Activated naive CD4-positive, alpha-beta T cell treated with anti-CD3 and anti-CD28 coated beads, Interleukin-2, amount 10 ng/mL, durations not matched to agents 7 days and 5 days (primary cell): ENCODE data around the gene FHAD1.

ENCODE experiments used
- CTCF ChIA-PET: fragments of 350-600 bp; sonication (Branson Sonifier 250); formaldehyde crosslinking; loops from one replicate; lab custom pipeline; 2021; ENCODE audit warnings: antibody characterized with exemption; lab: Charles Lee
- DNase-seq: peaks from one replicate; pipeline ENCODE4 v3.0.0-alpha.2; 2020
- H3K27ac Mint-ChIP-seq: one replicate; pipeline ENCODE4 v1.8.0; 2021; ENCODE audit warnings: mild to moderate bottlenecking, moderate library complexity, mixed read lengths
- H3K27me3 Mint-ChIP-seq: one replicate; pipeline ENCODE4 v1.8.0; 2021; ENCODE audit warnings: mild to moderate bottlenecking, mixed read lengths
- H3K36me3 Mint-ChIP-seq: one replicate; pipeline ENCODE4 v1.8.0; 2021; ENCODE audit warnings: mixed read lengths
- H3K4me1 Mint-ChIP-seq: one replicate; pipeline ENCODE4 v1.8.0; 2021; ENCODE audit warnings: mixed read lengths
- H3K4me3 Mint-ChIP-seq: one replicate; pipeline ENCODE4 v1.8.0; 2021; ENCODE audit warnings: mild to moderate bottlenecking, moderate library complexity, mixed read lengths
- H3K9me3 Mint-ChIP-seq: one replicate; pipeline ENCODE4 v1.8.0; 2021; ENCODE audit warnings: mixed read lengths

The FHAD1 gene

DNA sequence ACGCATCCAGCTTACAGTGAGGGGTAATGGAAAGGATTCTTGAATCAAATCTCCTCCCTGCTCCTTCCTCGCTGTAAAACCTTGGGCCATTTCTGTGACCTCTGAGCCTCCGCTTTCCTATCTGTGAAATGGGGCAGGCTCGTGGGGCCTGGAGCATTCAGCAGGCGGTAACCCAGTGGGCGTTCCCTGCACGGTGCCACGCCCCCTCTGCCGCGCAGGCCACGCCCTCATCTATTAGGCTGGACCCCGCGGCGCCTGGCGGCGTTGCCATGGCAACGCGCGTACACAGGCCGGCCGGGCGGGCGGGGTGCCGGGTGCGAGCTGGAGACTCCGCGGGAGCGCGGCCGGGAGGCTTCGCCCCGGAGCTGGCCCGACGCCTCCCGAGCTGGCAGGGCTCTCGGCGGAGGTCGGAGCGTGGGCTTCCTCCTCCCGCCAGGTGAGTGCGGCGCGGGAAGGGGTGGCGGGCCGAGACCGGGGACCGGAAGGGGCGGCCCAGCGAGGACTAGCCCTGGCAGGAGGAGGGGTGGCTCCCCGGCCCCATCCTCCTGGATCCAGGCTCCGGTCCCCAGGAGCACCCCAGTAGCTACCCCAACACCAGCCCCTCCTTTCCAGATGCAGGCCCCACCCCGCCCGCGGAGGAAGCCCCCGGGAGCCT is at the start of gene FHAD1:
Gene FHAD1 (plus strand): TSS at position 264 of the 655 bp plus-strand sequence. CDS start 4,562 bp downstream, outside the sequence.
- CTCF ChIA-PET: interaction anchor here (1.2 kb wide), 1 partner anchor 25 kb away, joined by 4 read pairs; no protein-coding TSS in a partner anchor
- Mint-ChIP-seq H3K27ac (peak within 1 kb of the TSS; percentile 89), H3K36me3 (peaks cover 22% of the 10 kb centered on the region), H3K9me3 (peaks cover 20% of the 10 kb centered on the region), H3K27me3 (peaks cover 80% of the 10 kb centered on the region), H3K4me1 (peaks cover 52% of the 10 kb centered on the region), H3K4me3 (peak within 1 kb of the TSS; percentile 51)
- peak; percentile 58 for DNase-seq

DNA sequence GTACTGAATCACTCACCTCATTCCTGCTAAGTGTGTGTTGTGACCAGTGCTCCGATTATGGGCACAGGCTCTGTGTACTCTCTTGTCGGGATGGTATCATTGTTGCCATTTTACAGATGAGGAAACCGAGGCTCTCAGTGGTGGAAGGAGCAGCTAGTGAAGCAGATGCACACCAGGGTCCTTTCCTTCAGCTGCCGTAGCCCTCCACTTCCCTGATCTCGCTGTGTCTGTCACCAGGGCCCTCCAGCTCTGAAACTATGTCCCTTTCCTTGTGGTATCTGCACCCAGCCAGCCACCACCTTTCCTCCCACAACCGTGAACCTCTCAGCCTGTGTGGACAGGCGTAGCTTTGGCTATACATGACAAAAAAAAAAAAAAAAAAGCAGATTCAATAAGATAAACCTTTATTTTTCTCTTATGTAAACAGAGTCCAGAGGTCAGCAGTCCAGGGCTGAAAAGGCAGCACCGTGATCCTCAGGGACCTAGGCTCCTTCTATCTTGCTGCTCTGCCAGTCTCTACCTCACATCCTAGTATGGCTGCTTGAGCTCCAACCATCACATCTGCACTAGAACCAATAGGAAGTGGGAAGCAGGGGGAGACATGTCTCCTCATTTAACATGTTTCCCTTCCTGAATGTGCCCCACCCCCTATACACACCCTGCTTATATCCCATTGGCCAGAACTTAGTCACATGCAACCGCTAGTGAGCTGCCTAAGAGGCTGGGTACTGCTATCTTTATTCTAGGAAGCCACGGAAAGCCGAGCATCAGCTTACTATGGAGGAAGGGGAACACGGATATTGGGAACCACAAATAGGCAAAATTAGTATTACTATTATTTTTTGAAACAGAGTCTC is 49.2 kb upstream of the FHAD1 start:
- Mint-ChIP-seq H3K27me3 (peaks cover 29% of the 10 kb centered on the region), H3K4me1 (no peaks in the 10 kb centered on the region), H3K4me3 (no peak overlapping the region), H3K27ac (no peak overlapping the region), H3K9me3 (no peaks in the 10 kb centered on the region), H3K36me3 (no peaks in the 10 kb centered on the region)
- DNase-seq: no peak
- CTCF ChIA-PET: interaction anchor here (0.6 kb wide), 2 partner anchors 119 to 1104 kb away, joined by 3 to 5 read pairs; no protein-coding TSS in a partner anchor

DNA sequence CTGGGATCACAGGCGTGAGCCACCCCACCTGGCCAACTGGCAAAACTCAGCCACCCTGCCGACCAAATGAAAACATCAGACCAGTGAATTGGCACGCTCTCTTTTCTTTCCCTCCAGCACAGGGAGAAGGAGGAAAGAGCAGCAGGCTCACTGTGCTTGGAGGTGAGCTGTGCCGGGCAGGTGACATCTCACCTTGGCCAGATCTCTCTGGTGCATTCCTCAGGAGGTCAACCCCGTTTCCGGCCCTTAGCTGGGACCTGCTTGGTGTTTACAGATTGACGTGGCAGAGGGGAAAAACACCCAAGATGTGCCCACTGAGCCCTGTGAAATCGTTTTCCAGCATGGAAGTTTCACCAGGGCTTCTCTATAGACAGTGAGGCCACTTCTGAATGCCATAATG is 48.3 kb upstream of the FHAD1 start:
- Mint-ChIP-seq H3K9me3 (no peaks in the 10 kb centered on the region), H3K4me3 (no peak overlapping the region), H3K27me3 (peaks cover 25% of the 10 kb centered on the region), H3K4me1 (no peaks in the 10 kb centered on the region), H3K36me3 (no peaks in the 10 kb centered on the region), H3K27ac (no peak overlapping the region)
- no peak for DNase-seq
- CTCF ChIA-PET: no interaction called here

DNA sequence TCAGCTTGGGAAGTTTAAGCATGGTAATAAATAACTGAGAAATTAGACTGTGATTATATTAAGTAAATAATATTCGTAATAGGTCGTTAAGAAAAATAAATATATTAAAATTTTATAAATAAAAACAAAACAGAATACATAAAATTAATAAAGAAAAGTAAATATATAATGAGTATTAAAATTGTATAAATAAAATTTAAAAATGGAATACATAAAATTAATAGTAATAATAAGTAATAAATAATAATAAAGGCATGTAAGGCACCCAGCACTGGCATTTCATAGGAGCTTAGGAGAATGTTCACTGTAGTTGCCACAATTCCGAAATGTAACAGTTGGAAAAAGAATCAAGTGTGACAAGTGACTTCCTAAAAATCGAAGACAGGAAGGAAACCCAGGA is 45.8 kb upstream of the FHAD1 start:
- no peaks in the 10 kb centered on the region for H3K36me3 Mint-ChIP-seq
- no peak for DNase-seq
- no peak overlapping the region for H3K4me3 Mint-ChIP-seq
- peaks cover 25% of the 10 kb centered on the region for H3K27me3 Mint-ChIP-seq
- H3K9me3 Mint-ChIP-seq: no peaks in the 10 kb centered on the region
- CTCF ChIA-PET: no interaction called here
- H3K27ac Mint-ChIP-seq: no peak overlapping the region
- no peaks in the 10 kb centered on the region for H3K4me1 Mint-ChIP-seq

DNA sequence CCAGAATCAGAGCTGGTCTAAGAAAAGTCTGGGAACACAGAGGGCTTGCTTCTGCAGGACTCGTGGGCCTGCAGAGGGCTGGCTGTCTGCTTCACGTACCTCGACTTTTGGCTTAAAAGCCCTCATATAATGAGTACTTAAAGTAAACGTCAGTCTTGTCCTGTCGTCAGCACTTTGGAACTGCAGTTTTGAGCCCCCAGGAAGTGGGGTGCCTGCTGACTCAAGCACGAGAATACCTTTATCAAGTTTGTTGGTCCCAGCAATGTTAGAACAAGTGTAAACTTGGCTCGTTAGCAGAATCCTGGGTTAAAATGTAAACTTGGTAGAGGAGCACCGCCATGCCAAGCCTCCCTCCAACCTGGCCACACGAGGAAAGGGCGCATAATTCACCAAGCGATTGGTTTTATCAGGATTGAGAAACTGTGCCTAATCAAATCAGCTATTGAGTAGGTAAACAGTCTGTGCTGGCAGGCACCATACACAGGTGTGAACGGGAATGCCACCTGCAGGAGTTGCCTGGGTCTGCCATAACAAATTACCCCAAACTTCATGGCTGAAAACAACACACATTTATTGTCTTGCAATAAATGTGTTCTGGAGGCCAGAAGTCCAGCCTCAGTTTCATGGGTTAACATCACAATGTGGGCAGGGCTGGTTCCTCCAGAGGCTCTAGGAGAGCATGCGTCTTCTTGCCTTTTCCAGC is 45.0 kb upstream of the FHAD1 start:
- no peaks in the 10 kb centered on the region for H3K36me3 Mint-ChIP-seq
- peaks cover 33% of the 10 kb centered on the region for H3K27me3 Mint-ChIP-seq
- H3K4me3 Mint-ChIP-seq: no peak overlapping the region
- peak; percentile 4 for DNase-seq
- no peak overlapping the region for H3K27ac Mint-ChIP-seq
- no peaks in the 10 kb centered on the region for H3K9me3 Mint-ChIP-seq
- CTCF ChIA-PET: no interaction called here
- H3K4me1 Mint-ChIP-seq: no peaks in the 10 kb centered on the region

DNA sequence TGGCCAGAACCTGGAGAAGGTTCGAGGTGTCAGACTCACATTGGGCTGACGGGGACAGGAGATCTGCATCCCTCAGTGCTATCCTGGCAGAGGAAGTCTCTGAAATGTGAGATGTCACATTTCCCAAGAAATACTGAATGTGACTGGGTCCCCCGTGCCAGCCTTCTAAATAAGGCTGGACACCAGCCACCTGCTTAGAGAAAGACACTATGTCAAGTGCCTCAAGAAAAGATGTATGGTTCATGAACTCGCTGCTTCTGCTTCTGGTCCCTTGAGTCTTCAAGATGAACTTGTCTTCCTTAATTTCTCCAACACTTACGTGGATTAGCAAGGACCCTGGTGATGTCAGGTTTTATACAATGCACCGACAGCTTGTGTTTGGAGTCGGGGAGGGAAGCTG is 42.1 kb upstream of the FHAD1 start:
- H3K4me1 Mint-ChIP-seq: no peaks in the 10 kb centered on the region
- peaks cover 38% of the 10 kb centered on the region for H3K27me3 Mint-ChIP-seq
- CTCF ChIA-PET: interaction anchor here (1.9 kb wide), 1 partner anchor 76 kb away, joined by 5 read pairs; no protein-coding TSS in a partner anchor
- no peak overlapping the region for H3K27ac Mint-ChIP-seq
- H3K4me3 Mint-ChIP-seq: no peak overlapping the region
- DNase-seq: no peak
- H3K9me3 Mint-ChIP-seq: no peaks in the 10 kb centered on the region
- H3K36me3 Mint-ChIP-seq: no peaks in the 10 kb centered on the region

DNA sequence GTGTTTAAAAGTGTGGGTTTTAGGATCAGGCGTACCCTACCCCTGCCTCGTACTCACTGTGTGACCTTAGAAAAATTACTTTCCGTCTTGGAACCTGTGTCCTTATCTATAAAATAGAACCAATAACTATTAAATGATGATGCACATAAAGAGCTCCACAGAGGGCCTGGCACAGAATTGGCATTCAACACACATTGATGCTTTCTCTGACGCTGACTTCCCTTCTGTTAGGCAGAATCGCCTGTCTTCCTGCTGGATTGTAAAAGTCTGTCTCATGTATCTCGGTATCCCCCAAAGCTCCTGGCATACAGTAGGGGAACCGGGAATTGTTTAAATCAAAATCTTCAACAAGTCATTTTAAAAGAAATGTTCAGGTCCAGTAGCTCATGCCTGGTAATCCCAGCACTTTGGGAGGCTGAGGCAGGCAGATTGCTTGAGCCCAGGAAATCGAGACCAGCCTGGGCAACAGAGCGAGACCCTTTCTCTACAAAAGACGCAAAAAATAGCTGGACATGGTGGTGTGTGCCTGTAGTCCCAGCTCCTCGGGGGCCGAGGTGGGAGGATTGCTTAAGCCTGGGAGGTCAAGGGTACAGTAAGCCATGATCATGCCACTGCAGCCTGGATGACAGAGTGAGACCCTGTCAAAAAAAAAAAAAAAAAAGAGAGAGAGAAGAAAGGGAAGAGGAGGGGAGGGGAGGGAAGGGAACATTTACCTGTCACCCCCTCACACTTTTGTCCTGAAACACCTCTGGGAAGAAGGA is 41.3 kb upstream of the FHAD1 start:
- DNase-seq: no peak
- CTCF ChIA-PET: interaction anchor here (1.9 kb wide), 1 partner anchor 77 kb away, joined by 5 read pairs; no protein-coding TSS in a partner anchor

DNA sequence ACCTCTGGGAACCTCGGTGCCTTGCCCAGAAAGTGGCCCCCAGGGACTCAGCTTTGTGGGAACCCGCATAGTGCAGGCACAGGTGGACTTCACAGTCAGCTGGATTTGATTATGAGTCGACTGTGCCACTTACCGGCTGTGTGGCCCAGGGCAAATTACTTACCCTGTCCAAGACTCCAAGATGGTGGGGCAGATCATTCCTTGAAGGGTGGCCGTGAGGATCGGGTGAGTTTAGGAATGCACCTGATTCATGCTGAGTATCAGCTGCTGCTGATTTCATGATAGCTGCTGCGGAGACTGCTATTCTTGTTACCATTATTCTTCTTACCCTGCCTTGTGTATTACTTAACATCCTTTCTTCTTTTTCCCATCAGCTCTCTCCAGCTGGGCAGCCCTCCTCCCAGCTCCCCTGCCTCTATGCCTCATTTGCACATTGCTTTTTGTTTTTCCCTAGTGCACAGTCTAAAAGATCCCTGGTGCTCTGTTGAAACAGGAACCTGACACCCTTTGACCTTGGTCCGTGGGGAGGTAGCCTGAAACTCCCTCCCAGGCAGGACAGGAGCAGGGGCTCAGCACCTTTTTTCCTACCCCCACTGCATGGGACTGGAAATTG is 40.5 kb upstream of the FHAD1 start:
- H3K9me3 Mint-ChIP-seq: no peaks in the 10 kb centered on the region
- CTCF ChIA-PET: no interaction called here
- no peak overlapping the region for H3K27ac Mint-ChIP-seq
- no peaks in the 10 kb centered on the region for H3K4me1 Mint-ChIP-seq
- DNase-seq: no peak
- no peak overlapping the region for H3K4me3 Mint-ChIP-seq
- no peaks in the 10 kb centered on the region for H3K36me3 Mint-ChIP-seq
- H3K27me3 Mint-ChIP-seq: peaks cover 36% of the 10 kb centered on the region

More for the DNA sequence above, 41.3 kb upstream of the FHAD1 start:
- Mint-ChIP-seq H3K36me3 (no peaks in the 10 kb centered on the region), H3K4me3 (no peak overlapping the region), H3K27me3 (peaks cover 35% of the 10 kb centered on the region), H3K4me1 (no peaks in the 10 kb centered on the region), H3K9me3 (no peaks in the 10 kb centered on the region), H3K27ac (no peak overlapping the region)

DNA sequence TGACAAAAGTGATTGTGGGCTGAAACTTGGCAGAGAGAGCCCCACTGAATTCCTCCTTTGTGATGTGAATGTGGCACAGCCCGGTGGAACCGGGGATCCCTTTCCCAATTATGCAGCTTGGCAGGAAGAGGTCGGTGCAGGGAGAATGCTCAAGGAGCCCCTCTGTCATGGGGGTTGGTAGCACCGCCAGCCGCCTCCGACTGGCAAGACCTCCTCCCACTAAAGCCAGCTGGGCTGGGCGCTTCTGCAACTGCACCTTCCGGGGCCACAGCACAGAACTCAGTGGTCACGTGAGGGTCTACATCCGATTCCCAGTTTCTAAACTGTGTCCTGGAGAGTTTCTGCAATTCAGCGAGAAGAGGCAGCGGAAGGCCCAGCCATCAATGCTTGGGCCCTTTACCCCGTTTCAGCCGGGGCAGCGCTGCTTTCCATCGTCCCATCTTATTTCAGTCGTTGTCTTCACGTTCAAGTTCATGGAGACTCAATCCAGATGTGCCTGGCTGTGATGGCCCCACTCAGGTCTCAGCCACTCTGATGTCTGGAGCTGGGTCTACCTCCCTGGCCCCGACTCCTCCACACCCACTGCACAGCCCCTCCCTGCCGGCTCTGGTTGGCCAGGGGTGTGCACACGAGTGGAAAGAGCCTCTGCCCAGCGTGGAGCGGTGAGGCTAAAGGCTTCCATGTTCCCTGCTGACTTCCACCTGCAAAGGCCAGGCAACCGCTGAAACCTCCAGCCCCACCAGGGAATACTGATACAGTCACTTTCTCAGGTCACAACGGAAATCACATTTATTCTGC is 39.8 kb upstream of the FHAD1 start:
- CTCF ChIA-PET: no interaction called here
- no peaks in the 10 kb centered on the region for H3K36me3 Mint-ChIP-seq
- H3K27ac Mint-ChIP-seq: no peak overlapping the region
- no peaks in the 10 kb centered on the region for H3K4me1 Mint-ChIP-seq
- peaks cover 32% of the 10 kb centered on the region for H3K27me3 Mint-ChIP-seq
- no peaks in the 10 kb centered on the region for H3K9me3 Mint-ChIP-seq
- no peak overlapping the region for H3K4me3 Mint-ChIP-seq
- no peak for DNase-seq

DNA sequence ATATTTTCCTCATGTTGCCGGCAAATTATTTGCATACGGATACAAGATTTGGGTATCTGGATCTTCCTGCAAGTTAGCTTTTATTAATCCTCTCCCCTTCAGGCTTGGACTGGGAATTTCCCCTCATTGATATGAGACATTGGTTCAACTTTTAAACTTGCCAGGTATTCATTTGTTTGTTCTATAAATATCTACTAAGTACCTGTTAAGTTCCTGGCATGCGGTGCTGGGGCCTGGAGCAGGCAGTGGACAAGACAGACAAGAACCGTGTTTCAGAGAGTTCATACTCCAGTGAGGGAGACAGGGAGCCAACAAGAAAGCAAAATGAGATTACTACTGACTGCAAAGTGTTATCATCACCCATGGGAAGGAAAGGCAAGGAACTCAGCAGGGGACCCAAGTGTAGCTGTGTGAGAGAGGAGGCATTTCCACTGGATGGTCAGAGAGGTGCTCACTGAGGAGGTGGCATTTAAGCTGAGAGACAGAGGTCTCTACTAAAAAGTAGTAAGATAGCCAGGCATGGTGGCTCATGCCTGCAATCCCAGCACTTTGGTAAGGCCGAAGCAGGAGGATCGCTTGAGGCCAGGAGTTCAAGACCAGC is 39.1 kb upstream of the FHAD1 start:
- H3K27ac Mint-ChIP-seq: no peak overlapping the region
- no peaks in the 10 kb centered on the region for H3K9me3 Mint-ChIP-seq
- peaks cover 32% of the 10 kb centered on the region for H3K27me3 Mint-ChIP-seq
- CTCF ChIA-PET: interaction anchor here (1.0 kb wide), 1 partner anchor 64 kb away, joined by 3 read pairs; no protein-coding TSS in a partner anchor
- H3K36me3 Mint-ChIP-seq: no peaks in the 10 kb centered on the region
- H3K4me1 Mint-ChIP-seq: no peaks in the 10 kb centered on the region
- DNase-seq: no peak
- no peak overlapping the region for H3K4me3 Mint-ChIP-seq

DNA sequence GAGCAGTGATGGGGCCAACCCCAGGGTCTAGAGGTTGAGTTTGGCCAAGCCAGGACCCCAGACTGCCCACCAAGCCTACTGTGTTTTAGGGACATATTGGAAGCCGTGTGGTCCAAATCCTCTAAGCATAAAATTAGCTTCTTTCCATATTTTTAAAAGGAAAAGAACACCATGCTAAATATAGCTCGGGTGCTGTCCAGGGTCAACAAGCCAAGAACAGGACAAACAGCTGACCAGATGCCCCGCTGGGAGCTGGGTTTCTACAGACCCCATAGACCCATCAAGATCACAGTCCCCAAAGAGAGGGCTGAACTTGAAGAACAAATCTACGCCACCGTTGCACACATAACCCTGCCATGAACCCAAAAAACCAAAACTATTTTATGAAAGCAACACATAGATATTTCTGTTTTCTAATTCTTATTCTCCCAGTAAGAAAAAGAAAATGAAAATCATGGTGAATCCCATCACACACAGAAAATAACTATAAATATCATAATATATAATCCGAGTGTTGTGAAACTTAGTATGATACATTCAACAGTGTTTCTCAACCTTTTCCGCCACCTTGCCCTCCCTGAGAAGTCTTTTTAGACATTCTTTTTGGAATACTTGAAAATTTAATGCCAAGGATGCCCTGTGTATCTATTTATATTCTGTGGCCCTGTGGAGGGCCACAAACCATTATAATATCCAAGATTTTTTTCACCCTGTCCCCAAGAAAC is 36.2 kb upstream of the FHAD1 start:
- Mint-ChIP-seq H3K4me3 (no peak overlapping the region), H3K36me3 (no peaks in the 10 kb centered on the region), H3K27ac (no peak overlapping the region), H3K4me1 (no peaks in the 10 kb centered on the region), H3K9me3 (no peaks in the 10 kb centered on the region), H3K27me3 (peaks cover 45% of the 10 kb centered on the region)
- no peak for DNase-seq
- CTCF ChIA-PET: no interaction called here

DNA sequence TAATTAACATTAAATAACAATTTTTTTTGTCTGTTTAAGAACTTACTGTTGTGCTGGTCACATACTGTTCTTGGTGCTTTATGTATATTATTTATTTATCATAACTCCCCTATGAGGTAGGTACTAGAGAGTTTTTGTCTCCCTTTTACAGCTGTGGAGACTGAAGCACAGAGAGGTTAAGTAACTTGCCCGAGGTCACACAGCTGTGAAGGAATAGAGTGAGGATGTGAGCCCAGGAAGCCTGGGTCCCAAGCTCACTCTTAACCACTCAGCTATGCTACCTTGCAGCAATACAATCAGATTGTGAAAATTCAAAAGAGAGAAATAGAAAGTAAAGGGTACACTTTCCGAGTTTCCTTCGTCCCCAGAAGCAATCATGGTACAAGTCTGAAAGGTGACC is 35.6 kb upstream of the FHAD1 start:
- H3K4me1 Mint-ChIP-seq: no peaks in the 10 kb centered on the region
- H3K27me3 Mint-ChIP-seq: peaks cover 43% of the 10 kb centered on the region
- DNase-seq: no peak
- H3K4me3 Mint-ChIP-seq: no peak overlapping the region
- no peaks in the 10 kb centered on the region for H3K9me3 Mint-ChIP-seq
- H3K27ac Mint-ChIP-seq: no peak overlapping the region
- CTCF ChIA-PET: interaction anchor here (1.0 kb wide), 1 partner anchor 83 kb away, joined by 3 read pairs; no protein-coding TSS in a partner anchor
- H3K36me3 Mint-ChIP-seq: no peaks in the 10 kb centered on the region
